Upper lobe of right lung (tissue), 1 donor: ENCODE data around the gene NHP2. TPM values are rescaled to one million over a fixed set of nuclear protein-coding genes. Genes with fewer than 3 reads are reported as not detected.

Source experiments
- ATAC-seq: fragments of 200-7000 bp; cut with Tn5 transposase; one replicate; pipeline ENCODE4 v1.9.1; 2020; ENCODE audit warnings: mild to moderate bottlenecking, moderate library complexity
- DNase-seq: peaks from one replicate; pipeline ENCODE4 v3.0.0-alpha.2; 2020
- H3K27ac ChIP-seq: fragments of 200-600 bp; one replicate; pipeline ENCODE4 v1.8.0; 2022
- H3K27me3 ChIP-seq: fragments of 200-600 bp; one replicate; pipeline ENCODE4 v1.8.0; 2022; ENCODE audit warnings: mild to moderate bottlenecking
- H3K36me3 ChIP-seq: fragments of 200-600 bp; one replicate; pipeline ENCODE4 v1.8.0; 2022
- H3K4me1 ChIP-seq: fragments of 200-600 bp; one replicate; pipeline ENCODE4 v1.8.0; 2022
- H3K4me3 ChIP-seq: fragments of 200-600 bp; one replicate; pipeline ENCODE4 v1.8.0; 2022; ENCODE audit warnings: mild to moderate bottlenecking
- H3K9me3 ChIP-seq: fragments of 200-600 bp; one replicate; pipeline ENCODE4 v1.8.0; 2022
- CTCF ChIP-seq: fragments of 200-600 bp; IDR thresholded peaks from one replicate; pipeline ENCODE4 v1.8.0; 2022; ENCODE audit warnings: antibody characterized with exemption
- intact Hi-C: fragments of 100-400 bp; cut with DNase I; formaldehyde crosslinking; loops from one replicate; pipeline ENCODE4 v1.11.0; 2022
- total RNA-seq: library from RNA; stranded (reverse); fragmentation: NEBNext Ultra II Directional; extraction: Animal tissue kit (Norgen Biotek cat#: 25700); gene quantifications from one replicate; pipeline ENCODE4 v1.2.1, GENCODE V29; 2021
- donor health status: DM: no; HTN: yes; CAD: no; lungs with severe emphysema.

Gene NHP2
- total RNA-seq, 1 donor from 2014 or later: 60.1 TPM

- no peaks in the 10 kb centered on the region for H3K4me1 ChIP-seq
- TF ChIP-seq CTCF: no peak
- H3K27me3 ChIP-seq: peaks cover 6% of the 10 kb centered on the region
- ATAC-seq: no peak
- intact Hi-C loops: no loop called here
- no peaks in the 10 kb centered on the region for H3K36me3 ChIP-seq
- H3K4me3 ChIP-seq: no peak overlapping the region
- no peaks in the 10 kb centered on the region for H3K9me3 ChIP-seq
- H3K27ac ChIP-seq: no peak overlapping the region
- no peak for DNase-seq
Observed at GRCh38 chr5:178192787-178193186, 39.1 kb upstream of the NHP2 start.

- intact Hi-C loops: no loop called here
- no peak overlapping the region for H3K27ac ChIP-seq
- TF ChIP-seq CTCF: no peak
- H3K4me3 ChIP-seq: no peak overlapping the region
- no peaks in the 10 kb centered on the region for H3K4me1 ChIP-seq
- H3K9me3 ChIP-seq: no peaks in the 10 kb centered on the region
- DNase-seq (no peak), ATAC-seq (no peak)
- H3K36me3 ChIP-seq: no peaks in the 10 kb centered on the region
- H3K27me3 ChIP-seq: peaks cover 6% of the 10 kb centered on the region
Observed at GRCh38 chr5:178192244-178192643, 38.6 kb upstream of the NHP2 start.

- no peak for ATAC-seq
Observed at GRCh38 chr5:178191661-178192060, 38.0 kb upstream of the NHP2 start.

GRCh38 chr5:178189433-178189832 is 35.7 kb upstream of the NHP2 start:
- Histone ChIP-seq H3K4me3 (no peak overlapping the region), H3K27ac (no peak overlapping the region), H3K27me3 (peaks cover 6% of the 10 kb centered on the region), H3K36me3 (no peaks in the 10 kb centered on the region), H3K9me3 (no peaks in the 10 kb centered on the region), H3K4me1 (no peaks in the 10 kb centered on the region)
- intact Hi-C loops: no loop called here
- DNase-seq (no peak), ATAC-seq (no peak)
- TF ChIP-seq CTCF: no peak

More at GRCh38 chr5:178191661-178192060, 38.0 kb upstream of the NHP2 start:
- no peak for DNase-seq
- no peaks in the 10 kb centered on the region for H3K36me3 ChIP-seq
- no peak overlapping the region for H3K27ac ChIP-seq
- H3K9me3 ChIP-seq: no peaks in the 10 kb centered on the region
- peaks cover 6% of the 10 kb centered on the region for H3K27me3 ChIP-seq
- no peak overlapping the region for H3K4me3 ChIP-seq
- intact Hi-C loops: no loop called here
- no peaks in the 10 kb centered on the region for H3K4me1 ChIP-seq
- TF ChIP-seq CTCF: no peak

- Histone ChIP-seq H3K9me3 (no peaks in the 10 kb centered on the region), H3K4me3 (no peak within 1 kb of the TSS), H3K36me3 (no peaks in the 10 kb centered on the region), H3K27ac (no peak within 1 kb of the TSS), H3K4me1 (no peaks in the 10 kb centered on the region), H3K27me3 (no peaks in the 10 kb centered on the region)
- DNase-seq: no peak
- ATAC-seq: no peak
- no peak for TF ChIP-seq CTCF
- intact Hi-C loops: no loop called here
Observed at GRCh38 chr5:178187014-178187413, 33.3 kb upstream of the NHP2 start, which contains the start of gene GMCL2. Gene GMCL2, minus strand, starts transcription at chr5:178187371. Its CDS starts 72 bp downstream, at chr5:178187299.

- no peaks in the 10 kb centered on the region for H3K4me1 ChIP-seq
- intact Hi-C loops: no loop called here
- no peaks in the 10 kb centered on the region for H3K36me3 ChIP-seq
- DNase-seq (no peak), ATAC-seq (no peak)
- no peak overlapping the region for H3K27ac ChIP-seq
- no peaks in the 10 kb centered on the region for H3K9me3 ChIP-seq
- TF ChIP-seq CTCF: no peak
- H3K4me3 ChIP-seq: no peak overlapping the region
- H3K27me3 ChIP-seq: no peaks in the 10 kb centered on the region
Observed at GRCh38 chr5:178186427-178186826, 32.7 kb upstream of the NHP2 start.
